CD4-positive, alpha-beta T cell treated with Interleukin-2 at 100 ng/mL for 4 hours (primary cell): ENCODE results near the gene SERINC3.

Source experiments
- DNase-seq: peaks from one replicate; pipeline ENCODE4 v3.0.0-alpha.2; 2020; ENCODE audit warnings: low spot score

SERINC3 gene

DNA sequence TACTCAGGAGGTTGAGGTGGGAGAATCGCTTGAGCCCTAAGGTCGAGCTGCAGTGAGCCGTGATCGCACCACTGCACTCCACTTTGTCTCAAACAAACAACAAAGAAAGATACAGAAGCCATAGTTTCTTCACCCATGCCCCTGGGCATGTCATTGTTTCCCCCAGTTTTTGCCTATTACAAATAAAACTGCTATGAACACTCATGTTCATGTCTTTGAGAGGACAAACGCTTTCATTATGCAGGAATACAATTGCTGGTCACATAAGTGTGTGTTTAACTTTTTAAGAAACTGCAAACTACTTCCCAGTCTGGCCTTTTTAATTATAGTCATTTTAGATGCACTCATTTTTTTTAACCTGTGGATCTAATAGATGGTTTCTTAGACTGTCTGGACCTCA, 58.4 kb downstream of the SERINC3 start:
- DNase-seq = no peak

DNA sequence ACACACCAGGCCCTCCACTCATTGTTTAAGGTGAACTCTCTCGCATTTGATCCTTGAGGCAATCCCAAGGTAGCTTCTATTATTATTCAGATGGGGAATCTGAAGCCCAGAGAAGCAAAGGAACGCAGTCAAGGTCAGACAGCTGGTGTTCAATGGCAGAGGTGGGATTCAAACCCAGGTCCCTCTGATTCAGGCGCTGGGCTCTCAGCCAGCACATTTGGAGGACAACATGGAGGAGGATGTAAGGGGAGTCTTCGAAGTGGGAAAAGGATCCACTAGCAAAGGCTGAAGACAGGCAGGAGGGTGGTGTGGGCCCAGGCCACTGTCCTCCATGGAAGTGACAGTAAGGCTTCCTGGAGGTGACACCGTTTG, 60.1 kb downstream of the SERINC3 start:
- no peak for DNase-seq

DNA sequence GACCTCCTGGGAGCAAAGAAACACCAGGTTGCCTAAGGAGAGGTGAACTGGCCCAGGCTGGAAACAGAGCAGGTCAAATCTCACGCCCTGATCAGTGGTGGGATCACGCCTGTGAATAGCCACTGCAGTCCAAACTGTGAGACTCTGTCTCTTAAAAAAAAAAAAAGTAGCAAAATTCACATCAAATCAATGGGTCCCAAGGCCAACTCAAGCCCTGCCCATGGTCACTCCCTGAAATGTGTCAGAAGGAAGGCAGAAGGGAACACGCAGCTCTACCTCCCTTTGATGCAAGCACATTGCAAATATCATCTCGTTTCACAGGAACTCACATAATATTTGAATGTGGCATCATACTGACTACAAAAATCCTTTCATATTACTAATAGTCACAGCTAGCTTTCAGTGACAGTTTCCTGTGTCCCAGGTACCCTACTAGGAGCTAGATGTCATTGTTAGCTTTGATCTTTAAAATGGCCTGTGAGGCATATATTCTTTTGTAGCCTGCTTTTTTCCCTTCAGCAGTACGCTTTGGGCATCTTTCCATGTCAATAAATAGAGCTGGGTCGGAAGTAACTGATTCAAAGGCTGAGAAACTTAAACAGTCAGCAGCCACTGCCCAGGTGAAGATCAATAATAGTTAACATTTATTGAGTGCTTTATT, 60.6 kb downstream of the SERINC3 start:
- DNase-seq = no peak

DNA sequence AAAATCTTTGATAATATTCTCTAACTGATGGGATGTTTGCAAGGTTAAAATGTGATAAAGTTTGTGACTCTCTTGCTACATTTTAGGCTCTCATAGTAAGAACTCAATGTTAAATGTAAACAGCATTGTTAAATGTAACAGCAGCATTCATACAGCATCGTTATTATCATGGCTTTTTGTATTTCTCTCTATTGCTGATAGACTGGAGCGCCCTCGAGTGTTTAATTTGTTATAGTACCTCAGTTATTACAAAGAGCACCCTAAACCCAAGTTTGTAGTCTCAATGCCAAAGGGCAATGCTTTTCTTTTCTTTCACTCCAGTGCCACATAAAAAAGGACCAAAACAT, 61.1 kb downstream of the SERINC3 start:
- peak; percentile 16 for DNase-seq

DNA sequence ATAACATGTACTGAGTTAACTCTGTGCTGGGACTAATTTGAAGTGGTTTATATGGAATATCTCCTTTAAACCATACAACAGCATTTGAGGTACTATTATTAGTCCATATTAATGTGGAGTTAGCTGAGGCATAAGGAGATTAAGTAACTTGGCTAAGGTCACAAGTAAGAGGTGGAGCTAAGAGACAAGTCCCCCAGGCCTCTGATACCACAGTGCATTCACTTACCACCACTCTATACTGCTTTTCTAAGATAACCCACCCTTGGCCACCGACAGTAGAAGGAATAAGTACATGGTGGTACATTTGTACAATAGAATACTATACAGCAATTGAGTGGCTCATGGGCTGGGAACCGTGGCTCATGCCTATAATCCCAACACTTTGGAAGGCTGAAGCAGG, 62.6 kb downstream of the SERINC3 start:
- no peak for DNase-seq

DNA sequence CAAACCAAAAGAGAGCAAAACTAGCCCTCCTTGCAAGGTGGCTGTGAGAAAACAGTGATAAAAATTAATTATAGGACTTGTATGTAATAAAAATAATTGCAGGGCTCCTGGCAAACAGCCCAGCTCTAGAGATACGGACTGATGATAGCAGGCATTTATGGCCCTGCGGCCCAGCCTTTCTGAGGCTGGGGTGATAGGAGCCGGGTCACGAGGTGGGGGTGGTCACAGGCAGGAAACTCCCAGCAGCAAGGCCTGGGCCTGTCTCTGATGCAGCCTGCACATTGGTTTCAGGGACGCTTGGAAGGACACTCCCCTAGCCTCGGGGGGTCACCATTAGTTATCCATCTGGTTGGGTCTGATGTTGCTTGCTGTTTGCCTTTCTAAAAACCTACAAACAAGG, 64.9 kb downstream of the SERINC3 start:
- no peak for DNase-seq

DNA sequence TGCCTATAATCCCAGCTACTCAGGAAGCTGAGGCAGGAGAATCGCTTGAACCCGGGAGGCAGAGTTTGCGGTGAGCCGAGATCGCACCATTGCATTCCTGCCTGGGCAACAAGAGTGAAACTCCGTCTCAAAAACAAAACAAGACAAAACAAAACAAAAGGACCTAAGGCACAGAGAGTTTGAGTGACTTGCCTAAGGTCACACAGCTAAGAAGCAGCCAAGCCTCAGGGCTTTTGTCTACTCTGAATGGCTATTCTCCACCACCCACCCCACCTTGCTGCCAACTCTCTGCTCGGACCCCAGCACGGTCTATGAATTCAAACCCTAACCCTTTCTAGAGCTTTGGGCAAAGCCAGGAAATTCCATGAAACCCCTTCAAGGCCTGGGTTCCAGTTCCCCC, 65.3 kb downstream of the SERINC3 start:
- no peak for DNase-seq

DNA sequence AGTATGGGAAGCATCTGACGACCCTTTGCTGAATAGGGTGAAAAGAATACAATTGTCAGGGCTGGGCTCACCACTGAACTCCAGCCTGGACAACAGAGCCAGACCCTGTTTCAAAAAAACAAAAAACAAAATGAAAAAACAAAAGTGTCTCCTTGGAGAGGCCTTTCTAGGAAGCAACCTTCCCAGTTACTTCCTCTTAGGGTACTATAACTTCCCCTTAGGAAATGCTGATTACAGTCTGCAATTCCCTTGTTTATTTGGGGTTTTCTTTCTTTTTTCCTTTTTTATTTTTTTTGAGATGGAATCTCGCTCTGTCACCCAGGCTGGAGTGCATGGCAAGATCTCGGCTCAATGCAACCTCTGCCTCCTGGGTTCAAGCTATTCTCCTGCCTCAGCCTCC, 66.7 kb downstream of the SERINC3 start:
- no peak for DNase-seq

DNA sequence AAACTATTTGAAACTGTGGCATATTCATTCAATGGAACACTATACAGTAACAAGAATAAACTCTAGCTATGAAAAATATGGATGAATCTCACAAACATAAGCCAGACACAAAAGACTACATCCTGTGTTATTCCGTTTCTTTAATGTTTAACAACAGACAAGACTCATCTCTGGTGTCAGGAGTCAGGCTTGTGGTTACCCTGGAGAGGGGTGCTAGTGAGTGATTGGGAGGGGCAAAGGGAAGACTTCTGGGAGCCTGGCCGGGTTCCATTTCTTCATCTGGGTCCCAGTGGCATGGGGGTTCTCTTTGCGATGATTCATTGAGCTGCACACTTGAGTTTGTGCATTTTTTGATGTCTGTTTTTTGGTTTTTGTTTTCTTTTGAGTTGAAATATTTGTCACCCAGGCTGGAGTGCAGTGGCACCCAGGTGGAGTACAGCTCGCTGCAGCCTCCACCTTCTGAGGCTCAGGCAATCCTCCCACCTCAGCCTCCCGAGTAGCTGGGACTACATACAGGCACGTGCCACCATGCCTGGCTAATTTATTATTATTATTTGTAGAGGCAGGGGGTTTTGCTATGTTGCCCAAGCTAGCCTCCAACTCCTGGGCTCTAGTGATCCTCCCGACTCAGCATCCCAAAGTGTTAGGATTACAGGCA, 67.4 kb downstream of the SERINC3 start:
- DNase-seq = no peak

DNA sequence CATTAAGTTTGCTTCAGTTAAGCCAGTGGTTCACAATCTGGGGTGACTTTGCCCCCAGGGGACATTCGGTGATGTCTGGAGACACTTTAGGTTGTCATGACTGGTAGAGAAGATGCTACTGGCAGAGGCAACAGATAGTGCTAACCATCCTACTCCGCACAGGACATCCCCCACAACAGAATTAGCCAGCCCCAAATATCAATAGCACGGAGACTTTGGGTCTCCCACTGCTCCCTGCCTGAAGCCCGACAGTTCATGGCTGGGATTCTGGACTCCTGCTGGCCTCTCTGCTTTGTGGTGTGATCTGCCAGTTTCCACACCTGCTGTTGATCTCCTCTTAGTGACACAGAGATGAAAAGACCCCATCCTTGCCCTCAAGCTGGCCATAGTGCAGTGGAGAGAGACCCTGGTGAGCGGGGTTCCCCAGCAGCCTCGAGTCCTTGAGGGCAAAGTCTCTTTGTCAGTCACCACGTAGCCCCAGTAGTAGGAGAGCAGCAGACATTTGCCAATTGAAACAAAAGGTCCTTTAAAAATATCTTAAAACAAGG, 70.9 kb downstream of the SERINC3 start:
- DNase-seq = no peak

DNA sequence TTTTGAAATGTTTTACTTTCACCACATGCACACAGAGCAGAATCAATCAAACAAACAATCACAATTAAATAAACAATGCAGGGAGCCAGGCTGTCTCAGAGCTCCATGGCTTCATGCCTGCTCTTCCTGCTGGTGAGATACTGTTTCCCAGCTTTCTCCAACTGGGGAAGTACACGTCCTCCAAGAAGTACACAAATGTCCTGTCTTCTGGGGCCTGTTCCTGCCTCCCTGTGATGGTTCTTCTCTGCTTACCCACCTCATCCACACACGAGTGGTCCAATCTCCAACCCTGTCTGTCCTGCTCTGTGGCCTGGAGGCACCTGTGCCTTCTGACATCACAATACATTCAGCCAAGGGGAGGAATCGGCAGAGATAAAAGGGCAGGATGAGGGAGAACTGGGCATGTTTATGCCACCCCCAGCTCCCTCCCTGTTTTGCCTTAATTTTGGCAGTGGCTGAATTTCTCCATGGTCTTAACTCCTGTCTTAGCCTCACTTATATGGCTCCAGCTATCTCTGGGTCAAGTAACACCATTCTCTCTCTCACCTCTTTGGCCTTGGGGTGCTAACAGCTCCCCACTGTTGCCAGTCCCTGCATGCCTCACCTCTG, 71.5 kb downstream of the SERINC3 start:
- DNase-seq = no peak

DNA sequence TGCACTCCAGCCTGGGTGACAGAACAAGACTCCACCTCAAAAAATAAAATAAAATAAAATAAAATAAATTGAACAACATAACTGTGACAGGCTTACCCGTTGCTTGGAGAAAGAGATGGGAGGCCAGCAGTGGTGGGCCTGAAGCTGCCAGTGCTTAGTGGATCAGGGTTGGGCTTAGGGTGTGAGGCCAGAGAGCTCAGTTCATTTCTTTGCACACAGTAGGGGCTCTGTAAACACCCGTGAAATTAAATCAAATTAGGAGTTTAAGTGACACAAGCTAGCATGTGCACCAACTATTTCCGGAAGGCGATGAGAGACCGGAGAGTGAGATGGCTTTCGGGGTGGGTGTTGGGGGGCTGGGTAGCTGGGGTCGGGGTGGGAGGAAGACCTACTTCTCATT, 72.0 kb downstream of the SERINC3 start:
- no peak for DNase-seq

DNA sequence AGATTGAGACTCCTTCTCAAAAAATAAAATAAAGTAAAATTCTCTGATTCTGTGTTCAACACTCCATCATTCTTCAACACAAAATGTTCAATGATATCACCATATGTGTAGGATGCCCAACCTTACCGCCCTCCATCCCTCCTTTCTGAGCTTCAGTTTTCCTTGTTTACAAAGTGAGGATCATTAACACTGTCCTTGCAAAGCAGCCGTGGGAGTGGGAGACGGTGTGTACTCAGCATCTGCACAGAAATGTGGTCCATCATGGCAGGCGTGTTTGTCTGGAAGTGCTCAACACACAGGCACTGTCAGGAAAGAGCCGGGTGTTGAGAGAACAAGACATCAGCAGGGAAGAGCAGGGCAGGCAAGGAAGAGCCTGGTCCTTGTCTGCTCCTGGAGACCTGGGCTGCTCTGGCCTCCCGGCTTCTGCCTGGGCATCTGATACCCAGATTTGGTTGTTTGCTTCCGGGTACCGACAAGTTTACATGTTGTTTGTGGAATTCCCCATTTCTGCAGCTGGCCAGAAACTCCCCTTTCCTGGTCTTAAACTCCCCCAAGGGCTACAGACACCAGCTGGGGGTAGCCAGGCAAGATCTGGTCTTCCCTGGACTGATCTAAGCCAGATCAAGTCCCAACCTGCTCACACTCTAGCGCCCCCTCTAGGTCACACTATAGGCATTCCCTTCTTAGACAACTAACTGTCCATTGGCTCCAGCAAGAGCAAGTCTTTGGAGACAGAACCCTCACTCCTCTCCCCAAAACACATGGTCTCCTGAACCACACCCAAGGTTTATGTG, 72.9 kb downstream of the SERINC3 start:
- no peak for DNase-seq

DNA sequence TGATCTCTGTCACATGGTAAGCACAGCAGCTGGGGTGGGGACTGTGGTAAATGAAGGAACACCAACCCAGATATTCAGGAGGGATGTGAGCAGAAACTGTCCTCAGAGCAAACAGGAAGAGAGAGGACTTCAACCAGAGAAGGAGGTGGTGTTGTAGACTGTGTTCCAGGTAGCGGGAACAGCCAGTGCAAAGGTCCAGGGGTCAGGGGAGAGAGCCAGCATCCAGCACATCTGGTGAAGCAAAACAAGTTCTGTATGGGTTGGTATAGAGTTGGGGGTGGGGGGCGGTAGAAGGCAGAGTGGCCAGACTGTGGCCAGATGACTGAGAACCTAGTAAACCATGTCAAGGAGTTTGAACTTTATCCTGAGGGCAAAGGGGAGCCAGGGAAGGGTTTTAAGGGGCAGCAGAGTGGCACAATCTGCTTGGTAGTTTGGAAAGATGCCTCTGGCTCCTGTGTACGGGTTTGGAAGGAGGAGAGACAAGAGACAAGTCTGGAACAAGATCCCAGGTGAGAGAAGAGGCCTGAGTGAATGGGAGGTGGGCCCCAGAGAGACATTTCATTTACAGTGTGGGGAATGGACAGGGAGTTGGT, 73.9 kb downstream of the SERINC3 start:
- DNase-seq = no peak
